Osteocyte (in vitro differentiated cells): Measurements from ENCODE around the gene KBTBD8. TPM values are rescaled to one million over a fixed set of nuclear protein-coding genes. Genes with fewer than 3 reads are reported as not detected.

ENCODE experiments used
- DNase-seq: peaks from one replicate; pipeline ENCODE4 v3.0.0; 2021; ENCODE audit warnings: mixed read lengths; ENCODE audit not compliant: unreplicated experiment; ENCODE audit errors: extremely low spot score
- H3K27ac Mint-ChIP-seq: one replicate; pipeline ENCODE4 v1.8.0; 2021; ENCODE audit warnings: mild to moderate bottlenecking, mixed read lengths; ENCODE audit not compliant: unreplicated experiment
- H3K27me3 Mint-ChIP-seq: one replicate; pipeline ENCODE4 v1.8.0; 2021; ENCODE audit warnings: mixed read lengths; ENCODE audit not compliant: unreplicated experiment
- H3K36me3 Mint-ChIP-seq: one replicate; pipeline ENCODE4 v1.8.0; 2021; ENCODE audit warnings: mixed read lengths; ENCODE audit not compliant: unreplicated experiment
- H3K4me1 Mint-ChIP-seq: one replicate; pipeline ENCODE4 v1.8.0; 2021; ENCODE audit warnings: mixed read lengths; ENCODE audit not compliant: unreplicated experiment
- H3K4me3 Mint-ChIP-seq: one replicate; pipeline ENCODE4 v1.8.0; 2021; ENCODE audit warnings: mild to moderate bottlenecking, moderate library complexity, mixed read lengths; ENCODE audit not compliant: unreplicated experiment
- H3K9me3 Mint-ChIP-seq: one replicate; pipeline ENCODE4 v1.8.0; 2021; ENCODE audit warnings: mixed read lengths; ENCODE audit not compliant: unreplicated experiment
- total RNA-seq: library from RNA; stranded (reverse); gene quantifications from 2 replicates; pipeline ENCODE4 v1.2.1, GENCODE V29; 2021
- TF ChIP-seq, protein P1 (sequence below): fragments of 200-600 bp; sonication (generic); IDR thresholded peaks from 2 replicates; pipeline ENCODE4 v1.5.0; 2021; ENCODE audit warnings: antibody characterized with exemption, mild to moderate bottlenecking, moderate library complexity

Gene KBTBD8
- total RNA-seq, 1 donor from 2014 or later, result 0.75 TPM

GRCh38 chr3:67018789-67019526 is 20.9 kb downstream of the KBTBD8 start:
- H3K4me1 Mint-ChIP-seq, result peaks cover 2% of the 10 kb centered on the region
- TF ChIP-seq, protein P1, sequence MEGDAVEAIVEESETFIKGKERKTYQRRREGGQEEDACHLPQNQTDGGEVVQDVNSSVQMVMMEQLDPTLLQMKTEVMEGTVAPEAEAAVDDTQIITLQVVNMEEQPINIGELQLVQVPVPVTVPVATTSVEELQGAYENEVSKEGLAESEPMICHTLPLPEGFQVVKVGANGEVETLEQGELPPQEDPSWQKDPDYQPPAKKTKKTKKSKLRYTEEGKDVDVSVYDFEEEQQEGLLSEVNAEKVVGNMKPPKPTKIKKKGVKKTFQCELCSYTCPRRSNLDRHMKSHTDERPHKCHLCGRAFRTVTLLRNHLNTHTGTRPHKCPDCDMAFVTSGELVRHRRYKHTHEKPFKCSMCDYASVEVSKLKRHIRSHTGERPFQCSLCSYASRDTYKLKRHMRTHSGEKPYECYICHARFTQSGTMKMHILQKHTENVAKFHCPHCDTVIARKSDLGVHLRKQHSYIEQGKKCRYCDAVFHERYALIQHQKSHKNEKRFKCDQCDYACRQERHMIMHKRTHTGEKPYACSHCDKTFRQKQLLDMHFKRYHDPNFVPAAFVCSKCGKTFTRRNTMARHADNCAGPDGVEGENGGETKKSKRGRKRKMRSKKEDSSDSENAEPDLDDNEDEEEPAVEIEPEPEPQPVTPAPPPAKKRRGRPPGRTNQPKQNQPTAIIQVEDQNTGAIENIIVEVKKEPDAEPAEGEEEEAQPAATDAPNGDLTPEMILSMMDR, result no peak
- H3K27ac Mint-ChIP-seq, result no peak overlapping the region
- DNase-seq, result no peak
- no peaks in the 10 kb centered on the region for H3K9me3 Mint-ChIP-seq
- no peaks in the 10 kb centered on the region for H3K36me3 Mint-ChIP-seq
- H3K27me3 Mint-ChIP-seq, result peaks cover 46% of the 10 kb centered on the region
- H3K4me3 Mint-ChIP-seq, result no peak overlapping the region

GRCh38 chr3:67028001-67028784 is 30.1 kb downstream of the KBTBD8 start:
- Mint-ChIP-seq H3K9me3 (no peaks in the 10 kb centered on the region), H3K27ac (no peak overlapping the region), H3K4me1 (no peaks in the 10 kb centered on the region), H3K27me3 (peaks cover 9% of the 10 kb centered on the region), H3K36me3 (no peaks in the 10 kb centered on the region), H3K4me3 (no peak overlapping the region)
- no peak for DNase-seq
- TF ChIP-seq, protein P1, result no peak

DNA sequence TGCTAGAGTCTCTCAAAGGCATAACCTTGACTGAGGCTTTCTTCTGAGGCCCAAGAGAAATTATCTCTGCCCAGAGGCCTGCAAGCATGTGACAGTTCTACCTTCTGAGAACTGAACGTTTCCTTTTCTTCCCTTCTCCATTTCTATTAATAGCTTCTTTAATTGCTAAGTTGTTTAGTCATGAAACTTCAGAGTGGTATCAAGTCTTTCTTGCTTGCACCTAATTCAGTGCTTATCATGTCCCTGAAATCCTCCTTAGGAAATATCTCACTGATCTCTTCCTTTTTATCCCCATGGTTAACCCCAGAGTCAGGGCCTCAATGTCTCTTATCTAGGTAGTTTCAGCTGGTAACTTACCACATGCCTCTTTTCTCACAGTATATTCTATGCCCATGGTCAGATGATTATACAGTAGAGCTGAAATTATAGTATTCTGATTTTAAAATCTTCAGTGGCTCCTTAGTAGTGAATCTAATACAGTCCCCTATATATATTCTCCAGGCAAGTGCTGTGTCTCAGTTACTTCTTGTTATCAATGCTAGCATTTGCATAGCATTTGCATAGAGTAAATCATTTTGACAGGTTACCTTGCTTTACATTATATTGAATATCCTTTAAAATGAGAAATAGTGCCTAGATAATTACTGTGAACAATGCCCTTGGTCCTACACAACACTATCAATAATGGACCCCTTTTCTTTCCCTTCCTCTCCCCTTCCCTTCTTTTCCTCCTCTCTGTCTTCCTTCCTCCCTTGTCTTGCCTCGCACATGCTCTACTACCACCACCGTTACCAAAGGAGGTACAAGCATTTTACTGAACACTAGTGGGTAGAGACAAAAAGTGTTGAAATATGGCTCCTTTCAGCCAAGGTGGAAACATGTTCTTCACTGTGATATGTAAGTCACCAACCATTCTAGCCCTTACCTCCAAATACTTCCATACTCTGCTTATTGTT is 33.0 kb downstream of the KBTBD8 start:
- Mint-ChIP-seq H3K27me3 (peaks cover 8% of the 10 kb centered on the region), H3K4me1 (no peaks in the 10 kb centered on the region), H3K9me3 (no peaks in the 10 kb centered on the region), H3K36me3 (no peaks in the 10 kb centered on the region), H3K27ac (no peak overlapping the region), H3K4me3 (no peak overlapping the region)
- DNase-seq, result no peak
- TF ChIP-seq, protein P1, result no peak

GRCh38 chr3:67031986-67032385 is 33.9 kb downstream of the KBTBD8 start:
- no peak overlapping the region for H3K27ac Mint-ChIP-seq
- H3K27me3 Mint-ChIP-seq, result peaks cover 8% of the 10 kb centered on the region
- TF ChIP-seq, protein P1, result no peak
- H3K9me3 Mint-ChIP-seq, result no peaks in the 10 kb centered on the region
- H3K4me3 Mint-ChIP-seq, result no peak overlapping the region
- no peak for DNase-seq
- no peaks in the 10 kb centered on the region for H3K36me3 Mint-ChIP-seq
- H3K4me1 Mint-ChIP-seq, result no peaks in the 10 kb centered on the region
